Measurements from ENCODE around the gene CEACAM1. TPM values are rescaled to one million over a fixed set of nuclear protein-coding genes. Genes with fewer than 3 reads are reported as not detected.
"Not testable (repeated sequence)": the region's sequence is repeated elsewhere in the genome, so short reads cannot be mapped to it uniquely, and the experiment has no call there.

Gene CEACAM1
- total RNA-seq, 6 experiments from 2014 or later = 27.4 to 64.6 (median 45.7) TPM

DNA sequence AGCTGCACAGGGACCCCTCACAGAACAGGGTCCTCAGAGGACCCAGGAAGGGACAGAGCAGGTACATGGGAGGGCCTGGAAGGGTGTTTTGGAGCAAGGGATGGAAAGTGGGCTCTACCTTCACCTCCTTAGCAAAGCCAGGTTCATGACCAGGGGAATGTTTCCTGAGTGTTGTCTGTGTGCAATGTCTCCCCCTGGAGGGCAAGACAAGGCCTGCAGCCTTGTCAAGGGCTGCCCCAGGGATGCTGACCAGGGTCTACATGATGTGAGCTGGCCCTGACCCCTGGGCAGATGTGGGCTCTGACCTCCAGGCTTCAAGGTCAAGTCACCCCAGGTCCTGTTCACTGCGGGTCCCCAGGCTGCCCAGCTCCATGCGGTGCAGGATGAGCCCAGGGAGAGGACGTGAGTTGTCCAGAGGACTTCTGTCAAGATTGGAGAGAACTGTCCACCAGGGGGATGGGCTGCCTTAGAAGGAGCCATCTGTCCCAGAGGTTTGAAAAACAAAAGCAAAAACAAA is 1.0 kb upstream of the CEACAM1 start:
- DNase-seq (peak; percentile 70 to 79 (median 77)), ATAC-seq (peak; percentile 88 to 91 (median 90))
- Histone ChIP-seq H3K36me3 (no peaks in the 10 kb centered on the region), H3K27me3 (no peaks in the 10 kb centered on the region), H3K4me1 (peaks cover 0 to 32% (median 4%) of the 10 kb centered on the region in 4 donors), H3K27ac (peak overlapping the region; percentile 88 to 93 (median 90)), H3K4me3 (peak overlapping the region; percentile 41 to 58 (median 46)), H3K9me3 (no peaks in the 10 kb centered on the region)
- TF ChIP-seq POLR2A (IDR thresholded peaks at IDR 0.05) = no peak
- TF ChIP-seq, protein P1, sequence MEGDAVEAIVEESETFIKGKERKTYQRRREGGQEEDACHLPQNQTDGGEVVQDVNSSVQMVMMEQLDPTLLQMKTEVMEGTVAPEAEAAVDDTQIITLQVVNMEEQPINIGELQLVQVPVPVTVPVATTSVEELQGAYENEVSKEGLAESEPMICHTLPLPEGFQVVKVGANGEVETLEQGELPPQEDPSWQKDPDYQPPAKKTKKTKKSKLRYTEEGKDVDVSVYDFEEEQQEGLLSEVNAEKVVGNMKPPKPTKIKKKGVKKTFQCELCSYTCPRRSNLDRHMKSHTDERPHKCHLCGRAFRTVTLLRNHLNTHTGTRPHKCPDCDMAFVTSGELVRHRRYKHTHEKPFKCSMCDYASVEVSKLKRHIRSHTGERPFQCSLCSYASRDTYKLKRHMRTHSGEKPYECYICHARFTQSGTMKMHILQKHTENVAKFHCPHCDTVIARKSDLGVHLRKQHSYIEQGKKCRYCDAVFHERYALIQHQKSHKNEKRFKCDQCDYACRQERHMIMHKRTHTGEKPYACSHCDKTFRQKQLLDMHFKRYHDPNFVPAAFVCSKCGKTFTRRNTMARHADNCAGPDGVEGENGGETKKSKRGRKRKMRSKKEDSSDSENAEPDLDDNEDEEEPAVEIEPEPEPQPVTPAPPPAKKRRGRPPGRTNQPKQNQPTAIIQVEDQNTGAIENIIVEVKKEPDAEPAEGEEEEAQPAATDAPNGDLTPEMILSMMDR (IDR thresholded peaks at IDR 0.05) = peak; percentile 92 to 97 (median 94)
- intact Hi-C loops (cut with DNase I) = loop anchor here in 1 of 2 donors (5.0 kb wide), 1 partner anchor 77 kb away; no protein-coding TSS in a partner anchor
- WGBS (ENCODE audit: insufficient coverage, low coverage, low lambda C conversion rate, missing lambda C conversion rate) = 39% methylated on average over 3 of the region's 3 CpGs

DNA sequence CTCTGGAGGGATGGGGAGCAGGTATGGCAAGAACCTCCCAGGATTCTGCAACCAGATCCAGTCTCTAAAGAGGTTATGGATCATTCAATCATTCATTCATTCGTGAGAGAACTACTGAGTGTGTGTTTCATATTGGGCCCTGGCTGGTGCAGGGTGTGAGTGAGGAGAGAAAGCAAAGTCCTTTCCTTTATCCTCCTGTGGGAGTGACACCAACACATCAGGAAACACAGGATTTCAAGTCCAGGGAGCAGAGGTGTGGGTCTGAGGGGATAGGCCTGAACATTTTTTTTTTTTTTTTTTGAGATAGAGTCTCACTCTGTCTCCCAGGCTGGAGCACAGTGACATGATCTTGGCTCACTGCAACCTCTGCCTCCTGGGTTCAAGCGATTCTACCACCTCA is 3.3 kb downstream of the CEACAM1 start:
- H3K4me1 ChIP-seq = peaks cover 0 to 32% (median 4%) of the 10 kb centered on the region in 4 donors
- no peak for DNase-seq
- no peaks in the 10 kb centered on the region for H3K27me3 ChIP-seq
- ATAC-seq = no peak
- no peak overlapping the region for H3K4me3 ChIP-seq
- TF ChIP-seq, protein P1 (IDR thresholded peaks at IDR 0.05) = no peak
- TF ChIP-seq POLR2A (IDR thresholded peaks at IDR 0.05) = no peak
- peaks cover 0 to 13% (median 3%) of the 10 kb centered on the region in 4 donors for H3K36me3 ChIP-seq
- H3K27ac ChIP-seq = no peak overlapping the region
- H3K9me3 ChIP-seq = no peaks in the 10 kb centered on the region
- 92% methylated on average over 2 of the region's 2 CpGs for WGBS (ENCODE audit: insufficient coverage, low coverage, low lambda C conversion rate, missing lambda C conversion rate)
- intact Hi-C loops (cut with DNase I) = loop anchor here (5.0 kb wide), 1 partner anchor 73 kb away; no protein-coding TSS in a partner anchor

DNA sequence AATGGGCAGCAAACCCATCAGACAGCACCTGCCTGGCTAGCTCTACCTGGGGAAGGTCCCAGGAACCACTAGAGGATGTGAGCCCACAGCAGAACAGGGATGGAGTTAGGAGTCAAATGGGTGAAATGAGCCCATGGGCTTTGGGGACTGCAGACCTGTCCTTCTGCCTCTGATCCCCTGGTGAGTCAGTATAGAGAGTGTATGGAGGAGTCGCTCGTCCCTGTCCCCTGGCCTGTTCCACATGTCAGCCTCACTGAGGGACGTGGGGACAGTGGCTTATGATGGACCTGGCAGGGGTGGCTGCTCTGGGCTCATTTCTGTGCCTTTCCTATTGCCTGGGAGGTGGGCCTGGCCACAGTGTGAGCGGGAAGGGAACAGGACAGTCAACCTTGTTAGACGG is 4.0 kb downstream of the CEACAM1 start:
- Histone ChIP-seq H3K4me3 (no peak overlapping the region), H3K36me3 (peaks cover 0 to 14% (median 4%) of the 10 kb centered on the region in 4 donors), H3K27ac (no peak overlapping the region), H3K4me1 (peaks cover 0 to 31% (median 4%) of the 10 kb centered on the region in 4 donors), H3K9me3 (no peaks in the 10 kb centered on the region), H3K27me3 (no peaks in the 10 kb centered on the region)
- no peak for ATAC-seq
- TF ChIP-seq POLR2A (IDR thresholded peaks at IDR 0.05) = no peak
- TF ChIP-seq, protein P1 (IDR thresholded peaks at IDR 0.05) = no peak
- DNase-seq = no peak
- WGBS (ENCODE audit: insufficient coverage, low coverage, low lambda C conversion rate, missing lambda C conversion rate) = 56% methylated on average over 1 of the region's 5 CpGs
- intact Hi-C loops (cut with DNase I) = loop anchor here in 1 of 2 donors (5.0 kb wide), 1 partner anchor 72 kb away; no protein-coding TSS in a partner anchor

DNA sequence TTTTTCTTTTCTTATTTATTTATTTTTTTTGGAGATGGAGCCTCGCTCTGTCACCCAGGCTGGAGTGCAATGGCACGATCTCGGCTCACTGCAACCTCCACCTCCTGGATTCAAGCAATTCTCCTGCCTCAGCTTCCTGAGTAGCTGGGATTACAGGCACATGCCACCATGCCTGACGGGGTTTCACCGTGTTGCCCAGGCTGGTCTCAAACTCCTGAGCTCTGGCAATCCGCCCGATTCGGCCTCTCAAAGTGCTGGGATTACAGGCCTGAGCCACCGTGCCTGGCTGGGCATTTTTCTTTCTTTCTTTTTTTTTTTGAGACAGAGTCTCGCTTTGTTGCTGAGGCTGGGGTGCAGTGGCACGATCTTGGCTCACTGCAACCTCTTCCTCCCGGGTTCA is 6.0 kb downstream of the CEACAM1 start:
- H3K4me1 ChIP-seq = peaks cover 0 to 17% (median 4%) of the 10 kb centered on the region in 4 donors
- intact Hi-C loops (cut with DNase I) = loop anchor here in 1 of 2 donors (5.0 kb wide), 1 partner anchor 70 kb away; no protein-coding TSS in a partner anchor
- H3K4me3 ChIP-seq, DNase-seq, H3K27me3 ChIP-seq, H3K27ac ChIP-seq, H3K9me3 ChIP-seq, ATAC-seq: not testable (repeated sequence)
- WGBS (ENCODE audit: insufficient coverage, low coverage, low lambda C conversion rate, missing lambda C conversion rate) = 86% methylated on average over 8 of the region's 12 CpGs
- peaks cover 0 to 14% (median 5%) of the 10 kb centered on the region in 4 donors for H3K36me3 ChIP-seq

DNA sequence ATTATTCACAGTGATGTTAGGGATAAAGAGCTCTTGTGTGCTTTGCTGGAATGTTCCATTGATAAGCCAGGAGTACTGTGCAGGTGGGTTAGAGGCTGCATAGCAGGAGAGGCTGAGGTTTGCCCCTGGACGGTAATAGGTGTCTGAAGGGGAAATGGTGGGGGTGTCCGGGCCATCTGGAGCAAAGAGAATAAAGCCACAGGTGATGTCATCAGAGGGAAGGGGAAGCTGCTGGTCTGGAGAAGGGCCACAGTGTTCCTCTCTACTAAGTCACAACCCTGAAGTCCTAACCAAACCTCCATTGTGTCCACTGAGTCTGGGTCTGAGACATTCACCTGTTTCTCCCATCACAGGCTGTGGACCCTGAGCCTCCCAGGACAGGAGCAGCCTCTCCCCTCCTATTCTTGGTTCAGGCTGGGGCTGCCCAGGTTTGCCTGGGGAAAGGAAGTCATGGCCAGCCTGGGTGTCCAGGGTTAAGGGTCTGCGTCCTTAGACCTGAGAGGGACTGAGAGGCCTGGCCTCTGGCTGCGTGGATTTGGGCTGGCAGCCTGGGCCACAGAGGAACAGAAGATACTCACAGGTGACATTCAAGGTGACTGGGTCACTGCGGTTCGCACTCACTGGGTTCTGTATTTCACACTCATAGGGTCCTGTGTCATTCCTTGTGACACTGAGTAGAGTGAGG is 6.8 kb downstream of the CEACAM1 start:
- H3K27me3 ChIP-seq = no peaks in the 10 kb centered on the region
- H3K9me3 ChIP-seq = no peaks in the 10 kb centered on the region
- no peak overlapping the region for H3K4me3 ChIP-seq
- H3K36me3 ChIP-seq = peaks cover 0 to 14% (median 5%) of the 10 kb centered on the region in 4 donors
- intact Hi-C loops (cut with DNase I) = loop anchor here in 1 of 2 donors (5.0 kb wide), 1 partner anchor 69 kb away; no protein-coding TSS in a partner anchor
- TF ChIP-seq POLR2A (IDR thresholded peaks at IDR 0.05) = no peak
- TF ChIP-seq, protein P1 (IDR thresholded peaks at IDR 0.05) = no peak
- DNase-seq (no peak), ATAC-seq (no peak)
- no peak overlapping the region for H3K27ac ChIP-seq
- peaks cover 0 to 10% (median 1%) of the 10 kb centered on the region in 4 donors for H3K4me1 ChIP-seq
- WGBS (ENCODE audit: insufficient coverage, low coverage, low lambda C conversion rate, missing lambda C conversion rate) = 83% methylated on average over 2 of the region's 6 CpGs

Data from right lobe of liver (tissue), 6 donors.